ENCODE measurements around the gene XYLT2. TPM values are rescaled to one million over a fixed set of nuclear protein-coding genes. Genes with fewer than 3 reads are reported as not detected.
A peak's percentile ranks its signal among the peaks of the same experiment; 100 is the strongest.

Gene XYLT2
- total RNA-seq, 2 donors from 2014 or later = 54.1 to 65.9 TPM

DNA sequence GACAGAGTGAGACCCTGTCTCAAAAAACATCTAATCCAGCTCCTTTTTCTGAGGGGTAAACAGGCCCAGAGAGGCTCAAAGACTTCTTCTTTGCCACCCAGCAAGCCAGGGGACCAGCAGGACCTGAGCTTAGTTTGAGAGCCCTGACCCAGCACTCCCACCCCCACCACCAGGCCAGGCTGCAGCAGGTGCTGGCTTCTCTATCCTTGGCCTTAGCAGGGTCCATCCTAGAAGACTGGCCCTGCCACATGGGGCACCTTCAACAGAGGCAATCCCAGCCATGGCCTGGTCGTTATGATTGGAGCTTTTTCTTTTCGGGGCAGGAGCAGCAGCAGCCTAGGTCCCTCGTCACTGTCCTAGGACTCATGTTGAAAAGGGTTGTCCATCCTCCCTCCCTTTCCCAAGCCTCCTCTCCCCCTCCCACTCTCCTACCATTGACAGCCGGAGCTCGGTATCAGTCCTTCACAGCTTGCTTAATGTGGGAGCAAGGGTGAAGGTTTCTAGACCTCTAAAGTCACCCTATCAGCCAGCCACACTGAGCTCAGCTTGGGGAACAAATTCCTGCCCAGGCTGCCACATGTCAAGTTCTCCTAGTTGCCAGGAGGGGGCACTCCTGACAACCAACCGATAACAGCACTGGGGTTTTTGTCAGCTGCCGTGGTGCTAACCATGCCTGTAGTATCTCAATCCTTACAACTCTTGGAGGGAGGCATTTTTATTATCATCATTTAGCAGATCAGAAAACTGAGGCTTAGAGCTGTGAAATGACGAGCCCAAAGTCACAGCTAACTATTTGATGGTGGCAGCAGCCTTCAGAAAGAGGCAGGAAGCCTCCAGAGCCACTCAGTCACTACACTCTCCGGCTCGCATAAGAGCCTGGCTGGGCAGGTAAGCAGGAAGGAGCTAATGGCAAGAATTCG, 15.9 kb downstream of the XYLT2 start:
- WGBS, 2 experiments (ENCODE audit: insufficient coverage in 1 of 2, insufficient read length in 1 of 2) = 35 to 46% methylated on average over 6 to 11 of the region's 11 CpGs
- H3K4me3 ChIP-seq (ENCODE audit: low read length) = no peak overlapping the region
- no peaks in the 10 kb centered on the region for H3K9me3 Mint-ChIP-seq
- H3K9me3 ChIP-seq (ENCODE audit: control insufficient read depth, low read length) = no peaks in the 10 kb centered on the region
- no peak overlapping the region for H3K4me3 Mint-ChIP-seq
- peak overlapping the region; percentile 56 for H3K27ac Mint-ChIP-seq
- peaks cover 31% of the 10 kb centered on the region for H3K36me3 Mint-ChIP-seq (ENCODE audit: low read depth)
- H3K27me3 ChIP-seq (ENCODE audit: control insufficient read depth, insufficient read depth, low read length, poor library complexity, severe bottlenecking) = no peaks in the 10 kb centered on the region
- no peaks in the 10 kb centered on the region for H3K27me3 Mint-ChIP-seq (ENCODE audit: insufficient read depth)
- peaks cover 16% of the 10 kb centered on the region for H3K4me1 ChIP-seq (ENCODE audit: control insufficient read depth, insufficient read depth, low read length)
- TF ChIP-seq CTCF (conservative IDR thresholded peaks at IDR 0.05) = peak; percentile 87
- peaks cover 44% of the 10 kb centered on the region for H3K36me3 ChIP-seq (ENCODE audit: control insufficient read depth, insufficient read depth, low read length)
- H3K4me1 Mint-ChIP-seq = peaks cover 23% of the 10 kb centered on the region
- H3K9ac ChIP-seq (ENCODE audit: extremely low read depth, low read length, poor library complexity, severe bottlenecking) = no peak overlapping the region
- DNase-seq = peak; percentile 91
- no peak overlapping the region for H3K27ac ChIP-seq (ENCODE audit: low read depth, low read length)

- Histone ChIP-seq H3K36me3 (ENCODE audit: control insufficient read depth, insufficient read depth, low read length) (peaks cover 45% of the 10 kb centered on the region), H3K9ac (ENCODE audit: extremely low read depth, low read length, poor library complexity, severe bottlenecking) (no peak overlapping the region), H3K4me1 (ENCODE audit: control insufficient read depth, insufficient read depth, low read length) (peaks cover 16% of the 10 kb centered on the region), H3K9me3 (ENCODE audit: control insufficient read depth, low read length) (no peaks in the 10 kb centered on the region), H3K27ac (ENCODE audit: low read depth, low read length) (no peak overlapping the region), H3K4me3 (ENCODE audit: low read length) (no peak overlapping the region), H3K27me3 (ENCODE audit: control insufficient read depth, insufficient read depth, low read length, poor library complexity, severe bottlenecking) (no peaks in the 10 kb centered on the region)
- no peaks in the 10 kb centered on the region for H3K9me3 Mint-ChIP-seq
- no peaks in the 10 kb centered on the region for H3K27me3 Mint-ChIP-seq (ENCODE audit: insufficient read depth)
- 88 to 94% methylated on average over 6 of the region's 7 CpGs for WGBS, 2 experiments (ENCODE audit: insufficient coverage in 1 of 2, insufficient read length in 1 of 2)
- H3K4me1 Mint-ChIP-seq = peaks cover 23% of the 10 kb centered on the region
- peaks cover 28% of the 10 kb centered on the region for H3K36me3 Mint-ChIP-seq (ENCODE audit: low read depth)
- peak; percentile 36 for DNase-seq
- no peak for TF ChIP-seq CTCF (conservative IDR thresholded peaks at IDR 0.05)
- H3K27ac Mint-ChIP-seq = peak overlapping the region; percentile 36
- no peak overlapping the region for H3K4me3 Mint-ChIP-seq
Measured at GRCh38 chr17:50362661-50363060, 16.7 kb downstream of the XYLT2 start.

- Mint-ChIP-seq H3K4me3 (no peak overlapping the region), H3K27me3 (ENCODE audit: insufficient read depth) (no peaks in the 10 kb centered on the region), H3K9me3 (no peaks in the 10 kb centered on the region), H3K4me1 (peaks cover 23% of the 10 kb centered on the region), H3K36me3 (ENCODE audit: low read depth) (peaks cover 28% of the 10 kb centered on the region), H3K27ac (peak overlapping the region; percentile 88)
- Histone ChIP-seq H3K27me3 (ENCODE audit: control insufficient read depth, insufficient read depth, low read length, poor library complexity, severe bottlenecking) (no peaks in the 10 kb centered on the region), H3K9me3 (ENCODE audit: control insufficient read depth, low read length) (no peaks in the 10 kb centered on the region), H3K4me1 (ENCODE audit: control insufficient read depth, insufficient read depth, low read length) (peaks cover 16% of the 10 kb centered on the region), H3K9ac (ENCODE audit: extremely low read depth, low read length, poor library complexity, severe bottlenecking) (no peak overlapping the region), H3K36me3 (ENCODE audit: control insufficient read depth, insufficient read depth, low read length) (peaks cover 45% of the 10 kb centered on the region), H3K27ac (ENCODE audit: low read depth, low read length) (peak overlapping the region; percentile 83), H3K4me3 (ENCODE audit: low read length) (no peak overlapping the region)
- DNase-seq = peak; percentile 98
- WGBS, 2 experiments (ENCODE audit: insufficient coverage in 1 of 2, insufficient read length in 1 of 2) = 31 to 44% methylated on average over 5 to 8 of the region's 8 CpGs
- TF ChIP-seq CTCF (conservative IDR thresholded peaks at IDR 0.05) = peak; percentile 38
Measured at GRCh38 chr17:50363217-50364060, 17.5 kb downstream of the XYLT2 start.

All from endodermal cell (in vitro differentiated cells).